Measurements from ENCODE around the gene UBXN4. TPM values are rescaled to one million over a fixed set of nuclear protein-coding genes. Genes with fewer than 3 reads are reported as not detected.
"Not testable (repeated sequence)": the region's sequence is repeated elsewhere in the genome, so short reads cannot be mapped to it uniquely, and the experiment has no call there.

The UBXN4 gene
- total RNA-seq, 1 experiment from 2014 or later: 83.7 TPM

DNA sequence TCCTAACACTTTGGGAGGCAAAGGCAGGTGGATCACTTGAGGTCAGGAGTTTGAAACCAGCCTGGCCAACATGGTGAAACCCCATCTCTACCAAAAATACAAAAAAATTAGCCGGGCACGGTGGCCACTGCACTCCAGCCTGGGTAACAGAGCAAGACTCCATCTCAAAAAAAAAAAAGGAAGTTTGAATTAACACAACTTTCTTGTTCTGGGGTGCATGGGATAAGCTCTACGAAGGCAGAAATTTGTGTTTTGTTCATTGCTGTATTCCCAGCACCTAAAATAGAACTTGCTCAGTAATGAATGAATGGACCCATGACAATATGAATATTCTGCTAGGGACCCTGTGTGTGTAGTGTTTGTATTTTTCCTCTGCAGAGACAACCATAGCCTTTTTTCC is 66.2 kb downstream of the UBXN4 start:
- H3K27me3 ChIP-seq (ENCODE audit: control insufficient read depth, insufficient read depth, low read length); DNase-seq (ENCODE audit: low read depth, low spot score); H3K4me1 ChIP-seq (ENCODE audit: control insufficient read depth, insufficient read depth, low read length); H3K27ac ChIP-seq (ENCODE audit: low read length); in situ Hi-C loops (cut with HindIII; ENCODE audit: low pct_unique_long_range_greater_than_20kb, low sequenced_read_pairs); BruUV-seq (replicated peaks); ATAC-seq; H3K4me3 ChIP-seq (ENCODE audit: low read depth in 2 of 2, low read length in 2 of 2); intact Hi-C loops (cut with micrococcal nuclease; ENCODE audit: unreplicated experiment); CTCF ChIA-PET; H3K9me3 ChIP-seq (ENCODE audit: control insufficient read depth, insufficient read depth, low read depth, low read length); H3K36me3 ChIP-seq (ENCODE audit: control insufficient read depth, insufficient read depth, low read length); POLR2A ChIA-PET: not testable (repeated sequence)

DNA sequence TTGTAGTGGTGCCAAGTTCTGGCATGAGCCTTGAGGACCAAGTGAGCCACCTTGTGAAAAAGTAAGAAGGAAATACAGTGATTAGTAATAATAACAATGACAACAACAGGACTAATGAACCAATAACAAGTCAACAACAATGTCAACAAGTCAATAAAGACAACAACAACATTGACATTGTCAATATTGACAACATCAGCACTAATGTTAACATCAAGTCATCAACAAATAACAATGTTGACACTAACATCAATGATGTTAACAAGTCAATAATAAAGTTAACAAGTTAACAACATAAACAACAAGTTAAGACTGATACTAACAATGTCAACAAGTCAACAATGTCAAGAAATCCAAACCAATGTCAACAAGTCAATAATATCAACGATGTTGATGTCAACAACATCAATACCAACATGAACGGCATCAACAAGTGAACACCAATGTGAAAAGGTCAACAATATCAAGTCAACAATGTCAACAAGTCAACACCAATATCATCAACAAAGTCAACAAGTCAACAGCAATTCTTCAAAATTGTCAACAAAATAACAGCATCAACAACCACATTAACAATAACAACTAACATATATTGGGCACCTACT is 71.4 kb downstream of the UBXN4 start:
- in situ Hi-C loops (cut with HindIII; ENCODE audit: low pct_unique_long_range_greater_than_20kb, low sequenced_read_pairs) (no loop called here), intact Hi-C loops (cut with micrococcal nuclease; ENCODE audit: unreplicated experiment) (loop anchor here (10.0 kb wide), 1 partner anchor 562 kb away; no protein-coding TSS in a partner anchor)
- Histone ChIP-seq H3K36me3 (ENCODE audit: control insufficient read depth, insufficient read depth, low read length) (no peaks in the 10 kb centered on the region), H3K27me3 (ENCODE audit: control insufficient read depth, insufficient read depth, low read length) (peaks cover 4% of the 10 kb centered on the region; the same call in 1 of the 2 replicates), H3K9me3 (ENCODE audit: control insufficient read depth, insufficient read depth, low read depth, low read length) (no peaks in the 10 kb centered on the region), H3K4me1 (ENCODE audit: control insufficient read depth, insufficient read depth, low read length) (no peaks in the 10 kb centered on the region), H3K27ac (ENCODE audit: low read length) (no peak overlapping the region), H3K4me3 (ENCODE audit: low read depth in 2 of 2, low read length in 2 of 2) (no peak overlapping the region)
- CTCF ChIA-PET: no interaction called here
- no peak for DNase-seq (ENCODE audit: low read depth, low spot score)
- ATAC-seq: no peak
- BruUV-seq (replicated peaks): no TSS peak
- POLR2A ChIA-PET: no interaction called here
- TF ChIP-seq, protein P1, sequence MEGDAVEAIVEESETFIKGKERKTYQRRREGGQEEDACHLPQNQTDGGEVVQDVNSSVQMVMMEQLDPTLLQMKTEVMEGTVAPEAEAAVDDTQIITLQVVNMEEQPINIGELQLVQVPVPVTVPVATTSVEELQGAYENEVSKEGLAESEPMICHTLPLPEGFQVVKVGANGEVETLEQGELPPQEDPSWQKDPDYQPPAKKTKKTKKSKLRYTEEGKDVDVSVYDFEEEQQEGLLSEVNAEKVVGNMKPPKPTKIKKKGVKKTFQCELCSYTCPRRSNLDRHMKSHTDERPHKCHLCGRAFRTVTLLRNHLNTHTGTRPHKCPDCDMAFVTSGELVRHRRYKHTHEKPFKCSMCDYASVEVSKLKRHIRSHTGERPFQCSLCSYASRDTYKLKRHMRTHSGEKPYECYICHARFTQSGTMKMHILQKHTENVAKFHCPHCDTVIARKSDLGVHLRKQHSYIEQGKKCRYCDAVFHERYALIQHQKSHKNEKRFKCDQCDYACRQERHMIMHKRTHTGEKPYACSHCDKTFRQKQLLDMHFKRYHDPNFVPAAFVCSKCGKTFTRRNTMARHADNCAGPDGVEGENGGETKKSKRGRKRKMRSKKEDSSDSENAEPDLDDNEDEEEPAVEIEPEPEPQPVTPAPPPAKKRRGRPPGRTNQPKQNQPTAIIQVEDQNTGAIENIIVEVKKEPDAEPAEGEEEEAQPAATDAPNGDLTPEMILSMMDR (IDR thresholded peaks at IDR 0.05): no peak
- TF ChIP-seq POLR2AphosphoS5 (IDR thresholded peaks at IDR 0.05; ENCODE audit: low read depth, low read length) (no peak), SIN3A (IDR thresholded peaks at IDR 0.05; ENCODE audit: borderline replicate concordance, insufficient read depth, low read depth, low read length) (no peak), TCF7L2 (IDR thresholded peaks at IDR 0.05; ENCODE audit: low read depth, low read length) (no peak)
- TF ChIP-seq, protein P2, sequence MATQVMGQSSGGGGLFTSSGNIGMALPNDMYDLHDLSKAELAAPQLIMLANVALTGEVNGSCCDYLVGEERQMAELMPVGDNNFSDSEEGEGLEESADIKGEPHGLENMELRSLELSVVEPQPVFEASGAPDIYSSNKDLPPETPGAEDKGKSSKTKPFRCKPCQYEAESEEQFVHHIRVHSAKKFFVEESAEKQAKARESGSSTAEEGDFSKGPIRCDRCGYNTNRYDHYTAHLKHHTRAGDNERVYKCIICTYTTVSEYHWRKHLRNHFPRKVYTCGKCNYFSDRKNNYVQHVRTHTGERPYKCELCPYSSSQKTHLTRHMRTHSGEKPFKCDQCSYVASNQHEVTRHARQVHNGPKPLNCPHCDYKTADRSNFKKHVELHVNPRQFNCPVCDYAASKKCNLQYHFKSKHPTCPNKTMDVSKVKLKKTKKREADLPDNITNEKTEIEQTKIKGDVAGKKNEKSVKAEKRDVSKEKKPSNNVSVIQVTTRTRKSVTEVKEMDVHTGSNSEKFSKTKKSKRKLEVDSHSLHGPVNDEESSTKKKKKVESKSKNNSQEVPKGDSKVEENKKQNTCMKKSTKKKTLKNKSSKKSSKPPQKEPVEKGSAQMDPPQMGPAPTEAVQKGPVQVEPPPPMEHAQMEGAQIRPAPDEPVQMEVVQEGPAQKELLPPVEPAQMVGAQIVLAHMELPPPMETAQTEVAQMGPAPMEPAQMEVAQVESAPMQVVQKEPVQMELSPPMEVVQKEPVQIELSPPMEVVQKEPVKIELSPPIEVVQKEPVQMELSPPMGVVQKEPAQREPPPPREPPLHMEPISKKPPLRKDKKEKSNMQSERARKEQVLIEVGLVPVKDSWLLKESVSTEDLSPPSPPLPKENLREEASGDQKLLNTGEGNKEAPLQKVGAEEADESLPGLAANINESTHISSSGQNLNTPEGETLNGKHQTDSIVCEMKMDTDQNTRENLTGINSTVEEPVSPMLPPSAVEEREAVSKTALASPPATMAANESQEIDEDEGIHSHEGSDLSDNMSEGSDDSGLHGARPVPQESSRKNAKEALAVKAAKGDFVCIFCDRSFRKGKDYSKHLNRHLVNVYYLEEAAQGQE (IDR thresholded peaks at IDR 0.05; ENCODE audit: insufficient read depth in 1 of 2, low read depth in 2 of 2, low read length in 1 of 2): no peak

DNA sequence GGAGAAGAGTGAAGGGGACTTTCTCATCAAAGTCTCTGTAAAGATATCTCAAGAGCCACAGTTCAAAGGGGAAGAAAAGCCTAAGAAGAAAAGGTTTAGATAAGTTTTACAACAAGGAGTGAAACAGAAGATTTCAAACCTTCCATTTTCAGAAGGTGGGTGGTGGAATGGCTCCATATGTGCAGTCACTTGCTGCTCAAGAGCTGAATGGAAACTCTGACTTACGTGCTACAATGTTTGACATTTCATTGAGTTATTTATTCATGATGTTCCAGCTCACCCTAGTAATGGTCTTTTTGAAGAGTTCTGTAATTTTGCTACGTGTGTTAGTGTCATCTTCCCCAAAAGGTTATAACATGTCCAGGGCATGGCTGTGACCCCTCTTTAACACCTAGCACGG is 73.6 kb downstream of the UBXN4 start:
- DNase-seq (ENCODE audit: low read depth, low spot score) (no peak), ATAC-seq (no peak)
- Histone ChIP-seq H3K4me1 (ENCODE audit: control insufficient read depth, insufficient read depth, low read length) (no peaks in the 10 kb centered on the region), H3K9me3 (ENCODE audit: control insufficient read depth, insufficient read depth, low read depth, low read length) (no peaks in the 10 kb centered on the region), H3K27me3 (ENCODE audit: control insufficient read depth, insufficient read depth, low read length) (peaks cover 4% of the 10 kb centered on the region; the same call in 1 of the 2 replicates), H3K36me3 (ENCODE audit: control insufficient read depth, insufficient read depth, low read length) (no peaks in the 10 kb centered on the region), H3K27ac (ENCODE audit: low read length) (no peak overlapping the region), H3K4me3 (ENCODE audit: low read depth in 2 of 2, low read length in 2 of 2) (no peak overlapping the region)
- no TSS peak for BruUV-seq (replicated peaks)
- CTCF ChIA-PET: no interaction called here
- POLR2A ChIA-PET: no interaction called here
- TF ChIP-seq TCF7L2 (IDR thresholded peaks at IDR 0.05; ENCODE audit: low read depth, low read length) (no peak), SIN3A (IDR thresholded peaks at IDR 0.05; ENCODE audit: borderline replicate concordance, insufficient read depth, low read depth, low read length) (no peak), POLR2AphosphoS5 (IDR thresholded peaks at IDR 0.05; ENCODE audit: low read depth, low read length) (no peak)
- TF ChIP-seq, protein P2 (IDR thresholded peaks at IDR 0.05; ENCODE audit: insufficient read depth in 1 of 2, low read depth in 2 of 2, low read length in 1 of 2): no peak
- TF ChIP-seq, protein P1 (IDR thresholded peaks at IDR 0.05): no peak
- intact Hi-C loops (cut with micrococcal nuclease; ENCODE audit: unreplicated experiment): loop anchor here (10.0 kb wide), 1 partner anchor 560 kb away; no protein-coding TSS in a partner anchor
- in situ Hi-C loops (cut with HindIII; ENCODE audit: low pct_unique_long_range_greater_than_20kb, low sequenced_read_pairs): no loop called here

Measured in Panc1 (cell line).